ENCODE results near the gene RHBG.

DNA sequence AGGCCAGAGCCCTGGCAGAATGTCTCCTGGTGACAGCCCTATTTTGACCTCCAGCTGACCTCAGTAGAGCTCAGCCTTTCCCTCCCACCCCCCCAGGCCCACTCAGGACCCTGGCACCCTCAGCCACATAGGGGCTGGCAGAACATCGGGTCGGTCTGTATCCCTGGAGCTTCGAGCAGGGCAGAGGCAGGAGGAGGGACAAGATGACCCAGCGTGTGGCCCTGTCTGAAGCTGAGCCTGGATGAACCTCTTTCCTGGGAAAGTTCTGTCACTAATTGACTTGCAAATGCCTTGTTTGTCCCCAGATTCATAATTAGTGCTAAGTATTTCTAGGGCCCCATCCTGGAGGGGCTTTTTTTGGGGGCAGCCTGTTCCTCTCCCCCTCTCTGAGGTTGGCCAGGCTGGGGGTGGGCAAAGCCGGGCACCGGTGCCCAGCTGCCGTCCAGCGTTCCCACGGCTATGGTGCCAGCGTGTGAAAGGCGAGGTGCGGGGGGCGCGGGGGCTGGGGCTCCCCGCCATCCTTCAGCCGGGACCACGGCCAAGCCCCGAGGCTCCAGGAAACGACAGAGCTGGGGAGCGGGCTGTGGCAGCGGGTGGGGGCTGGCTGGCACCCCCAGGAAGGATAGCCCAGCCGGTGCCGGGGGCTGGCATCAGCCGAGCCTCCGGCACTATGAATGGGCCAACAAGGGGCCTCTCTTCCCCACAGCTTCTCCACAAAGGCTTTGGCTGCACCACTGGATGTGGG is 31.4 kb downstream of the RHBG start:
- TF ChIP-seq TCF12 (IDR thresholded peaks at IDR 0.05; ENCODE audit: low read depth) = no peak
- TF ChIP-seq NFIC (IDR thresholded peaks at IDR 0.05) = no peak
- TF ChIP-seq, protein P1, sequence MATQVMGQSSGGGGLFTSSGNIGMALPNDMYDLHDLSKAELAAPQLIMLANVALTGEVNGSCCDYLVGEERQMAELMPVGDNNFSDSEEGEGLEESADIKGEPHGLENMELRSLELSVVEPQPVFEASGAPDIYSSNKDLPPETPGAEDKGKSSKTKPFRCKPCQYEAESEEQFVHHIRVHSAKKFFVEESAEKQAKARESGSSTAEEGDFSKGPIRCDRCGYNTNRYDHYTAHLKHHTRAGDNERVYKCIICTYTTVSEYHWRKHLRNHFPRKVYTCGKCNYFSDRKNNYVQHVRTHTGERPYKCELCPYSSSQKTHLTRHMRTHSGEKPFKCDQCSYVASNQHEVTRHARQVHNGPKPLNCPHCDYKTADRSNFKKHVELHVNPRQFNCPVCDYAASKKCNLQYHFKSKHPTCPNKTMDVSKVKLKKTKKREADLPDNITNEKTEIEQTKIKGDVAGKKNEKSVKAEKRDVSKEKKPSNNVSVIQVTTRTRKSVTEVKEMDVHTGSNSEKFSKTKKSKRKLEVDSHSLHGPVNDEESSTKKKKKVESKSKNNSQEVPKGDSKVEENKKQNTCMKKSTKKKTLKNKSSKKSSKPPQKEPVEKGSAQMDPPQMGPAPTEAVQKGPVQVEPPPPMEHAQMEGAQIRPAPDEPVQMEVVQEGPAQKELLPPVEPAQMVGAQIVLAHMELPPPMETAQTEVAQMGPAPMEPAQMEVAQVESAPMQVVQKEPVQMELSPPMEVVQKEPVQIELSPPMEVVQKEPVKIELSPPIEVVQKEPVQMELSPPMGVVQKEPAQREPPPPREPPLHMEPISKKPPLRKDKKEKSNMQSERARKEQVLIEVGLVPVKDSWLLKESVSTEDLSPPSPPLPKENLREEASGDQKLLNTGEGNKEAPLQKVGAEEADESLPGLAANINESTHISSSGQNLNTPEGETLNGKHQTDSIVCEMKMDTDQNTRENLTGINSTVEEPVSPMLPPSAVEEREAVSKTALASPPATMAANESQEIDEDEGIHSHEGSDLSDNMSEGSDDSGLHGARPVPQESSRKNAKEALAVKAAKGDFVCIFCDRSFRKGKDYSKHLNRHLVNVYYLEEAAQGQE (IDR thresholded peaks at IDR 0.05; ENCODE audit: low read depth) = no peak
- TF ChIP-seq YY1 (IDR thresholded peaks at IDR 0.05; ENCODE audit: low read depth) = no peak
- no peak for TF ChIP-seq FOXM1 (IDR thresholded peaks at IDR 0.05; ENCODE audit: borderline replicate concordance, low read depth)

Measured in Ishikawa (cell line).